GM04504 (cell line): ENCODE data around the gene TMEM132D.

ENCODE experiments used
- DNase-seq: peaks from one replicate; pipeline ENCODE4 v3.0.0-alpha.2; 2012; ENCODE audit warnings: low read depth

TMEM132D gene

DNA sequence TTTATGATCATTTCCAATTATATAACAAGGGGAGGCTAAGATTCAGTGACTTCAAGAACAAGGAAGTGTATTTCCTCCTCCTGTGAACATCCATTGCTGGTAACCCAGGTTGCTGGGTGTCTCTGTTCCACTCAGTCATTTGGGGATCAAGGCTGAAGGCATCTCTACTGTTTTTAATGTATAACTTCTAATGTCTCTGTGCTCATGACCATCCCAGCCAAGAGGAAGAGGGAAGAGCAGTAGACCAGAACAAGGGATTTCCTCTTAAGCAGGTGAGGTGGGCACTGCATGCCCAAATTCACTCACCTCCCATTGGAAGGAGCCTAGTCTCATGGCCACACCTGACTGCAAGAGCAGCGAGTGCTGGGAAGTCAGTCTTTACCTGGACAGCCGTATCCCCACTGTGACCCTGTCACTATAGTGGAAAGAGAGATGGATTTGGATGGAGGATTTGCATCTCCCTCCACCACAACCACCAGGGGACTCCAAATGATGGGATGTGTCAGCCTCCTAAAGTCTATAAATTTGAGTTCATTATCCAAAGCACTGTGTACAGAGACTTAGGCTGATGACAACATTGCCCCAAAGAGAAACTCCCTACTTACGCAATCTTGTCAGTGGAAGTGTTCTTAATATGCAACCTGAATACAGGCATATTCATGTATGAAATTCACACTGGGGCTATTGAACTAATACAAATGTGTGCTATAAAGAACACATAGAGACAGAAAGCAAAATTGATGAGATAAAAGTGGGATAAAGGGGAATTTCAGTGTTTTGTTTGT is 368.7 kb downstream of the TMEM132D start:
- DNase-seq: no peak

- DNase-seq: no peak
These were observed 370.9 kb downstream of the TMEM132D start for GRCh38 chr12:129532707-129533499.

DNA sequence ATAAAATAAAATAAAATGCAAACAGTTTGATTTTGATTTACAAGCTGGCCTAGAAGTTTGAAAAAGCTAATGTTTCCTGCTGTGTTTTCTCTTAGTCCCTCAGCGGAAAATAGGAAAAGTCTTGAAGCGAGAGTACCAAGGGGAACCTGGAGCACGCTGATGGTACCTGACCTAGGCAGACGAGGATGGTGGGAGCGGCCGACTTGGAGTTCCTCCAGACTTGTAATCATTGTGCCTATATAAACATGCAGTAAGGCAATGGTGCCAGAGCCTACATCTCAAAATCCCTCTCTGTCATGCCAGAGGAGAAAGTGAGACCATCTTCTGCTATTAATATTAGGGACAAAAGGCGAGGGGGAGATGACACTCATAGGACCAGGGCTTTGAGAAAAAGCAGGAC is 371.7 kb downstream of the TMEM132D start:
- no peak for DNase-seq

- no peak for DNase-seq
These were observed 372.8 kb downstream of the TMEM132D start for GRCh38 chr12:129530984-129531383.

GRCh38 chr12:129530517-129530916 is 373.3 kb downstream of the TMEM132D start:
- DNase-seq: no peak

DNA sequence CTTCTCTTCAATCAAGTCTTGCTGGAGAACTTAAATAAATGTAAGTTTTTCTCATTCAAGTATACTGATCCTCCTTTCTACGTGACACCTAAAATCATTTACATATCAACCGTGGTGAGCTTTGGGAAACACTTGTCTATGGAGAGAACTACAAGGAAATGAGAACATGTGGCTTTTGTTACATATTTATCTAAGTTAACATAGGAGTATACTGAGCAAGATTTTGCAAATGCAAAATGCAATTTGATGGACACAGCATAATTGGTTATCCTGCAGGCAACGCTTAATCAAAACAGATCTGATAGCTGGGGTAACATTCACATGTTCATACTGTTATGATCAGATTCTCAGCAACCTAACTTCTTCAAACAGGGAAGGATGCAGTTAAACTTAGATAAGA is 376.3 kb downstream of the TMEM132D start:
- DNase-seq: no peak

DNA sequence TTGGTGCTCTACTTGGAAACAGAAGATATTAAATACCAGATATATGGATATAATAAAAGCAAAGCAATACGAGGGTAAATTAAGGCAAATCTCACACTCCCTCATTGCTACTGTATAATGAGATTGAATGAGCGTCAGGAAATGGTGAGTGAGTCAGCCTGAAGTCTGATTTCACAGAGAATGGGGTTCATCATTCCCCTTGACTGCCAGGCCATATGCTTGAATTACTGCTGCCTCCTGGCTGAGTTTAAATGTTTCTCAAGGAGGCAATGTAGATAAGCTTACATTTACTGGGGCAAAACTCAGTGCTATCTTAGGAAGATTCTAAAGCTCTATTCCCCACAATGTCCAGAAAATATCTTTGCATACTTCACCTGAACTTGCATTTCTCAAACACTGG is 380.2 kb downstream of the TMEM132D start:
- no peak for DNase-seq

DNA sequence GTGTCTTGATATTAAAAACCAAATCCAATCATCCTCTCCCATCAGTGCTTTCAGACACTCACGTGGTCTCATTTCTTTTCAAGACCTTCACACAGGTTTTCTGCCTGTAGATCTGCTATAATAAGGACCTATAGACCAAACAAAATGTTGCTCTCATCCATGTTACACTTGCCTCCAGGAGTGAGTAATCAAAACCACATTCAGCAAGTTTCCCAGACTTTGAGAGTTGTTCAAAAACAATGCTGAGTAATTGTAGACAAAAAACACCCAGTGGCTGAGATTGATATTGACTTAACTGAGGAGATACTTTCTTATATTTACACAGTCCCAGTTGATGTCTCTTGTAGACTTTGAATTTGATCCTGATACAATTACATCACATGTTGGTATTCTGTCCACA is 383.1 kb downstream of the TMEM132D start:
- no peak for DNase-seq

DNA sequence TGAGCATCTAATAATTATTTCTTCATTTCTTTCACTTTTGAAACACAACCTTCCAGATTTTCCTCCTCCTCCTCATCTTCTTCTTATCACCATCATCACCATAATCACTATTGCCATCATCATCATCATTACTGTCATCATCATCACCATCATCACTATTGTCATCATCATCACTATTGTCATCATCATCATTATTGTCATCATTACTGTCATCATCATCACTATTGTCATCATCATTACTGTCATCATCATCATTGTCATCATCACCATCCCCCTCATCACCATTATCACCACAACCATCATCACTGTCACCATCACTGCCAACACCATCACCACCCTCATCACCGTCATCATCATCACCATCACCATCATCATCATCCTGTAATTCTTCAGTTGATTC is 400.0 kb downstream of the TMEM132D start:
- DNase-seq: no peak

- DNase-seq: no peak
These were observed 407.6 kb downstream of the TMEM132D start for GRCh38 chr12:129496226-129496625.

DNA sequence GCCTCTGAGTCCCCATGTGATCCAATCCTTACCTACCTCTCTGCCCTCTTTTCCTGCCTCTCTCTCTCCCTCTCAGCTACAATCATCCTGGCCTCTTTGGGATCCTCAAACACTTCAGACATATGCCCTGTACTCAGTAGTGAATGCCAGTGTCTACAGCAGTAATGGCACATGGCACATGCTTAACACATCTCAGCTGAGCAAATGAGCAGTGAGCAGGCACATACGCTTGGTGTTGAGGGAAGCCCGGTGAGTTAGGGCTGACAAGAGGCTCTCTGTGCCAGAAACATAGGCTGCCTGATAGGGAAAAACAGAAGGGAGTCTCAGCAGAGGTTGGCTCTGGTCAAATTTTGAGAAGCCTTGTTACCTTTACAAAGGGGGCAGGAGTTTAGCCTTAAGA is 409.1 kb downstream of the TMEM132D start:
- DNase-seq: no peak

- DNase-seq: no peak
These were observed 409.6 kb downstream of the TMEM132D start for GRCh38 chr12:129494260-129494659.

DNA sequence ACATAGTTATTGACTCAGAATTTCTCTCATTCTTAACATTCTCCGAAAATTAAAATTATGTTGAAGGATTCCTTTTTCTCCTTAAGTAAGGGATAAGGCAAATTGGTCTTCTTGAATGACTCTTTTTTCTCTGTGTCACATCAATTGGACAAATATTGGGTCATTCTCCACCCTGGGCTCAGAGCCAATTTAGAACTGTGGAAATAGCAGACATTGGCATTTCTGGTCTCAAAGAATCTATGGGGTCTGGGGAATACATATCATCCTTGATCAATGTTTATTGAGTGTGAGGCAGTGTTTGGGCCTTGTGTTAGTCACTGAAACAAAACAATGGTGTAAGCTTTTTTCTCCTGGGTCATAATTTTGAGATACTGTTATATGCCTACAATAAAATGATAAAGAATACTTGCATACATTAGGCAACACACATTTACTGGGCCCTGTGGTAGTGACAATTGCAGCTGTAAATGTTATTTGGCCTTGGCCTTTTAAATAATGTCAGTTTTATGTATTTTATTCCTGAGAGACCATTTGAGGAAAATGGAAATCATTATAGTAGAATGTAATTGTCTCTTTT is 414.6 kb downstream of the TMEM132D start:
- DNase-seq: no peak

DNA sequence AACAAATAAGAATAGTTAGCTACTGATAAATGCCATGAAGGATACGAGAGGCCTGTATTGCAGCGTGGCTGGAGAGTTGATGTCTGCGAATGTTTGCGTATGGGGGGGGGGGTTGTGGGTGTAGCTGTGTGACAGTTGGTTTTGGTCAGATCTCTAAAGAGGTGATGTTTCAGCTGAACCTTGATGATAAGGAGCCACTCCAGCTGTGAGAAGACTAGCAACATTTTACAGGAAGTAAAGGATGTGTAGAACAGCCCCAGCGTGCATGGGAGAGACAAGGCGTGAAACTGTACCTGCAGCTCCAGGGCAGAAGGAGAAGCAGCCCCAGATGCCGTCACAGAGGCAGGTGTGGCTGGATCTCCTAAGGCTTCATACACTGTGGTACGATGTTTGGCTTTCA is 416.9 kb downstream of the TMEM132D start:
- no peak for DNase-seq

GRCh38 chr12:129483111-129483893 is 420.5 kb downstream of the TMEM132D start:
- no peak for DNase-seq

DNA sequence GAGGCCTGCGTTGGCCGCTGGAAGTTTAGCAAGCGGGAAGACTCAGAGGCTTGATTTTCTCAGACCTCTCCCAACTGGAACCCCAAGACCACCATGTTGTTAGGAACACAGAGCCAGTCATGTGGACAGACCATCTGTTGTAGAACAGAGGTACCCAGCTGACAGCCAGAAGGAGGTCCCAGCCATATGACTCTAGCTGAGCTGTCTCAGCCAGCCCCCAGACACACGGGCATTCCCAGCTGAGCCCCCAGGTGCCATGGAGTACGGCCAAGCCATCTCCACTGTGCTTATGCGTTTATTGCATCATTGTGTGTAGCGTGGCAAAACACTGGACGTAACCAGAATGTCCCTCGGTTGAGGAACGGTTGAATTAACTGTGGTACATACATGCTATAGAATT is 421.9 kb downstream of the TMEM132D start:
- no peak for DNase-seq

- DNase-seq: no peak
These were observed 433.6 kb downstream of the TMEM132D start for GRCh38 chr12:129470196-129470595.

- no peak for DNase-seq
These were observed 436.1 kb downstream of the TMEM132D start for GRCh38 chr12:129467726-129468125.

GRCh38 chr12:129467289-129467688 is 436.5 kb downstream of the TMEM132D start:
- DNase-seq: no peak

- DNase-seq: no peak
These were observed 437.3 kb downstream of the TMEM132D start for GRCh38 chr12:129466499-129466898.

GRCh38 chr12:129459886-129460285 is 443.9 kb downstream of the TMEM132D start:
- no peak for DNase-seq

DNA sequence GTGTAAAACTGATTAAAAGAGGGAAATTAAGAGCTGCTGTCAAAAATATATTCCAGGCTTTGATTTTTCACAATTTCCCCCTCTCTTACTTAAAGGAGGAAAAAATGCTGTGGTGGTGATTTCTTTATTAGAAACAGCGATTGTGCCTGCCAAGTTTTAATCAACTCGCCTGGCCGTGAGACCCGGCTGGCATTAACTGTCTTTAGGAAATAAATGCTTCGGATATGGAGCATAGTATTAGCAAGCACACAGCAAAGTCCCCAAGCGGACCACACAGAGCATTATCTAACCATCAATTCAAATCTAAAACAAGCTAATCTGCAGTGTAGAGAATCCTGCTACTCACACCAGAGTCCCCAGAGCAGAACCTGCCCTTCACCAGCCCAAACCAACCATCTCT is 457.1 kb downstream of the TMEM132D start:
- no peak for DNase-seq
